WI38 (cell line): Measurements from ENCODE around the gene ARL5B.

Experiments
- H3K4me3 ChIP-seq: 2 replicates; pipeline ENCODE4 v1.5.1; 2011; ENCODE audit warnings: low read depth, mild to moderate bottlenecking, control low read depth, low read length
- CTCF ChIP-seq: IDR thresholded peaks from 2 replicates; pipeline ENCODE4 v1.5.1; 2012; ENCODE audit warnings: low read depth, mild to moderate bottlenecking, control low read depth, low read length

ARL5B gene

DNA sequence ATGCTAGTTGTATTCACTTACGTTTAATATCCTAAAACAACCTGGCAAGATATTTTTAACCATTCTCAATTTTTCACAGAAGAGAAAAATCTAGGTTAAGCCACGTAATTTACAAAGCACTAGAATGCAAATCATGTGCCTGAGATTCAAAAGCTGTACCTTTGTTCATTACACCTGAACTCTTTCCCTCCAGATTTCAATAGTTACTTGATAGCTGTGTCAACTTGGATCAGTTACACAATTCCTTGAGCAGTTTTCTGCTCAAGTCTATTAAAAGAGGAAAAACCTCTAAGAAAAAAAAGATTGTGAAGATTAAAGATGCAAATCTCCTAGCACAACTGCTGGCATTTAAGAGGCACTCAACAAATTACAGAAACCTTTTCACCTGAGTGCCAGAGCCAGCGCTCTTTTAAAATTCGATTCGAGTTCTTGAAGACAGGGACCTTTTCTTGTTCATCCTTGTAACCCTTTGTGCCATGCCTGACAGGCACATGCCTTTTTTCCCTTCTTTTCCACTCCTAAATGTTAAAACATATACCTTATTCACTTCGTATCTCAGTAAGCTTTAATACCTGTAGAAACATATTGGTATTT is 8.7 kb upstream of the ARL5B start:
- H3K4me3 ChIP-seq = peak overlapping the region; percentile 91
- no peak for TF ChIP-seq CTCF

- TF ChIP-seq CTCF = no peak
These were observed 7.8 kb upstream of the ARL5B start, which contains the start of gene NSUN6 for GRCh38 chr10:18651324-18652007. TSS of gene NSUN6 (minus strand) at chr10:18651587. CDS start at chr10:18651203, 384 bp downstream.

DNA sequence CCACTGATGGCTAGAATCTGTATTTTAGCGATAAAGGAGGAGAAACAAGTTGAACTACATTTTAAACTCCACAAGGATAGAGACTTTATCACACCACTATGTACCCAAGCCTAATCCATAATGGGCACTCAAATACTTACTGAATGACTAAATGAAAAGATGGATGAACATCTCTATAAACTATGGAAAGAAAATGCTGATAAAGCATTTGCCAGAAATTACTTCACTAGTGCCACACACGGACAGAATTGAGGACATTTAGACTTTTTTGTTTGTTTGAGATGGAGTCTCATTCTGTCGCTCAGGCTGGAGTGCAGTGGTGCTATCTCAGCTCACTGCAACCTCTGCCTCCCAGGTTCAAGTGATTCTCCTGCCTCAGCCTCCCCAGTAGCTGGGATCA is 6.1 kb upstream of the ARL5B start:
- no peak overlapping the region for H3K4me3 ChIP-seq
- TF ChIP-seq CTCF = no peak

More at GRCh38 chr10:18651324-18652007, 7.8 kb upstream of the ARL5B start, which contains the start of gene NSUN6:
- H3K4me3 ChIP-seq = peak within 1 kb of the TSS; percentile 91

GRCh38 chr10:18656724-18657123 is 2.5 kb upstream of the ARL5B start:
- TF ChIP-seq CTCF = no peak
- H3K4me3 ChIP-seq = no peak overlapping the region

- H3K4me3 ChIP-seq = peak overlapping the region; percentile 81
- TF ChIP-seq CTCF = no peak
These were observed 733 bp upstream of the ARL5B start for GRCh38 chr10:18658271-18659124.

- no peak for TF ChIP-seq CTCF
- peak overlapping the region; percentile 81 for H3K4me3 ChIP-seq
These were observed 746 bp downstream of the ARL5B start for GRCh38 chr10:18659819-18660535.
